ENCODE measurements around the gene LIX1L.

LIX1L gene

GRCh38 chr1:145963265-145964019, 5.6 kb upstream of the LIX1L start:
- no peak for DNase-seq

GRCh38 chr1:145962157-145963102, 4.6 kb upstream of the LIX1L start:
- peak in 1 of 4 experiments; percentile 31 for DNase-seq

GRCh38 chr1:145961425-145962156, 3.8 kb upstream of the LIX1L start:
- peak in 3 of 4 experiments; percentile 33 to 64 (median 47) for DNase-seq

GRCh38 chr1:145961109-145961424, 3.2 kb upstream of the LIX1L start:
- no peak for DNase-seq

- peak; percentile 42 to 80 (median 65) for DNase-seq
These were observed 2.8 kb upstream of the LIX1L start for GRCh38 chr1:145960468-145961108.

GRCh38 chr1:145959957-145960467, 2.2 kb upstream of the LIX1L start:
- DNase-seq: no peak

- no peak for DNase-seq
These were observed 1.5 kb upstream of the LIX1L start for GRCh38 chr1:145959333-145959732.

- no peak for DNase-seq
These were observed 917 bp upstream of the LIX1L start for GRCh38 chr1:145958734-145959133.

GRCh38 chr1:145956781-145957442, 905 bp downstream of the LIX1L start:
- no peak for DNase-seq

- DNase-seq: no peak
These were observed 1.5 kb downstream of the LIX1L start for GRCh38 chr1:145956361-145956760.

- no peak for DNase-seq
These were observed 2.4 kb downstream of the LIX1L start for GRCh38 chr1:145955436-145955835.

- DNase-seq: no peak
These were observed 4.0 kb downstream of the LIX1L start for GRCh38 chr1:145953861-145954260.

- DNase-seq: no peak
These were observed 4.9 kb downstream of the LIX1L start for GRCh38 chr1:145952903-145953302.

- no peak for DNase-seq
These were observed 6.3 kb downstream of the LIX1L start for GRCh38 chr1:145951526-145951925.

- DNase-seq: no peak
These were observed 8.6 kb downstream of the LIX1L start for GRCh38 chr1:145949219-145949618.

- DNase-seq: no peak
These were observed 10.3 kb downstream of the LIX1L start for GRCh38 chr1:145947551-145947950.

GRCh38 chr1:145946477-145946986, 11.3 kb downstream of the LIX1L start:
- DNase-seq: no peak

- DNase-seq: no peak
These were observed 13.3 kb downstream of the LIX1L start for GRCh38 chr1:145944532-145944931.

GRCh38 chr1:145942871-145943270, 14.9 kb downstream of the LIX1L start:
- DNase-seq: no peak

- no peak for DNase-seq
These were observed 15.4 kb downstream of the LIX1L start for GRCh38 chr1:145942405-145942804.

GRCh38 chr1:145937436-145937835, 20.4 kb downstream of the LIX1L start:
- no peak for DNase-seq

GRCh38 chr1:145936247-145936646, 21.6 kb downstream of the LIX1L start:
- peak in 1 of 4 experiments; percentile 10 for DNase-seq

All from suppressor macrophage (primary cell).